Uterus (tissue), 4 donors: ENCODE data around the gene TPMT. TPM values are rescaled to one million over a fixed set of nuclear protein-coding genes. Genes with fewer than 3 reads are reported as not detected.

ENCODE experiments used
- DNase-seq, 2 donors: peaks; one replicate each; pipeline ENCODE4 v3.0.0-alpha.2; 2019 to 2020
- H3K27ac ChIP-seq, 2 donors: fragments of 200-600 bp; sonication (generic); 1 replicate in 1 of 2; 2 replicates in 1 of 2; pipeline ENCODE4 v1.5.1; 2016 to 2018
- H3K27me3 ChIP-seq, 2 donors: fragments of 200-600 bp; sonication (generic); one replicate each; pipeline ENCODE4 v1.5.1; 2018 to 2019; ENCODE audit warnings: control low read depth in 1 of 2
- H3K36me3 ChIP-seq, 2 donors: fragments of 200-600 bp; sonication (generic); one replicate each; pipeline ENCODE4 v1.5.1; 2019; ENCODE audit warnings: control low read depth in 1 of 2
- H3K4me1 ChIP-seq, 2 donors: fragments of 200-600 bp; sonication (generic); one replicate each; pipeline ENCODE4 v1.5.1; 2018 to 2019; ENCODE audit warnings: control low read depth in 1 of 2
- H3K4me3 ChIP-seq, 2 donors: fragments of 200-600 bp; sonication (generic); 1 replicate in 1 of 2; 2 replicates in 1 of 2; pipeline ENCODE4 v1.5.1; 2018 to 2019; ENCODE audit warnings: mild to moderate bottlenecking in 1 of 2
- H3K9me3 ChIP-seq, 2 donors: fragments of 200-600 bp; sonication (generic); one replicate each; pipeline ENCODE4 v1.5.1; 2019; ENCODE audit warnings: control low read depth in 1 of 2
- POLR2A ChIP-seq, 2 donors: fragments of 450-650 bp; IDR thresholded peaks; one replicate each; pipeline ENCODE4 v1.6.1; 2016; ENCODE audit warnings: antibody characterized with exemption in 2 of 2, mild to moderate bottlenecking in 1 of 2, moderate library complexity in 1 of 2
- intact Hi-C: fragments of 100-400 bp; cut with DNase I; formaldehyde crosslinking; loops from one replicate; pipeline ENCODE4 v1.15.1; 2023; ENCODE audit warnings: low total_unique reads
- total RNA-seq, 4 donors: library from RNA; depleted of rRNA in 3 of 4; stranded (reverse); fragments of >200 nt in 3 of 4; gene quantifications; one replicate each; pipeline versions ENCODE4 v1.1.0 to v1.2.4, GENCODE V29; 2014 to 2023
- TF ChIP-seq, protein P1 (sequence below), 4 experiments: fragments of 200-600 bp in 2 of 4; fragments of 450-650 bp in 2 of 4; sonication (generic) in 2 of 4; IDR thresholded peaks; one replicate each; pipeline ENCODE4 v1.5.1; 2016 to 2019; ENCODE audit warnings: antibody characterized with exemption in 4 of 4, mild to moderate bottlenecking in 2 of 4, moderate library complexity in 1 of 4
- donor health status: DM: yes; HTN: yes; CAD: no.

TPMT gene
- total RNA-seq, 4 donors from 2014 or later, result 5.9 to 11.4 (median 6.6) TPM

DNA sequence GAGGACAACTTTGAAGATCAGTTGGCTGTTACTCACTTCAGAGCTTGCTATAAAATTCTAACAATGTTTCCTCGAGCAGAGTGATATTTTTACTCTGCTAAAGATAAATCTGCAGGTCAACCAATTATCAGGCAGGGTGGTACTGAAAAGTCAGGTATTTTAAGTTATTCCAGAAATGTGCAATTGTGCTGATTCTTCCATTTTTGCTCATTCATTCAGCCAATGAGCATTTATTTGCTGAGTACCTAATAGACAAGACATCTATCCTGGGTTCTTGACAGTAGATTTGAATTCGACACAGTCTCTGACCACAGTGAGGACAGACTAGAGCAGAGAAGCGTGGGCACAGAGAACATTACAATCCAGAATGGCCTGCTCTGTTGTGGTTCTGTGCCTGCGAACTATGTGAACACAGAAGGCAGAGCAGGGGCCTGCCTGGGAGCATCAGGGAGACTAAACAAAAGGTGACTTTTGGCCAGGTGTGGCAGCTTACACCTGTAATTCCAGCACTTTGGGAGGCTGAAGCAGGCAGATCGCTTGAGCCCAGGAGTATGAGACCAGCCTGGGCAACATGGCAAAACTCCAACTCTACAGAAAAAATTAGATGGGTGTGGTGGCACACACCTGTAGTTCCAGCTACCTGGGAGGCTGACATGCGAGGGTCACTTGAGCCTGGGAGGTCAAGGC is 14.8 kb downstream of the TPMT start:
- Histone ChIP-seq H3K4me1 (no peaks in the 10 kb centered on the region), H3K4me3 (no peak overlapping the region), H3K27ac (peak overlapping the region in 1 of 2 donors; percentile 64), H3K36me3 (no peaks in the 10 kb centered on the region), H3K9me3 (no peaks in the 10 kb centered on the region), H3K27me3 (no peaks in the 10 kb centered on the region)
- intact Hi-C loops, result no loop called here
- TF ChIP-seq, protein P1, sequence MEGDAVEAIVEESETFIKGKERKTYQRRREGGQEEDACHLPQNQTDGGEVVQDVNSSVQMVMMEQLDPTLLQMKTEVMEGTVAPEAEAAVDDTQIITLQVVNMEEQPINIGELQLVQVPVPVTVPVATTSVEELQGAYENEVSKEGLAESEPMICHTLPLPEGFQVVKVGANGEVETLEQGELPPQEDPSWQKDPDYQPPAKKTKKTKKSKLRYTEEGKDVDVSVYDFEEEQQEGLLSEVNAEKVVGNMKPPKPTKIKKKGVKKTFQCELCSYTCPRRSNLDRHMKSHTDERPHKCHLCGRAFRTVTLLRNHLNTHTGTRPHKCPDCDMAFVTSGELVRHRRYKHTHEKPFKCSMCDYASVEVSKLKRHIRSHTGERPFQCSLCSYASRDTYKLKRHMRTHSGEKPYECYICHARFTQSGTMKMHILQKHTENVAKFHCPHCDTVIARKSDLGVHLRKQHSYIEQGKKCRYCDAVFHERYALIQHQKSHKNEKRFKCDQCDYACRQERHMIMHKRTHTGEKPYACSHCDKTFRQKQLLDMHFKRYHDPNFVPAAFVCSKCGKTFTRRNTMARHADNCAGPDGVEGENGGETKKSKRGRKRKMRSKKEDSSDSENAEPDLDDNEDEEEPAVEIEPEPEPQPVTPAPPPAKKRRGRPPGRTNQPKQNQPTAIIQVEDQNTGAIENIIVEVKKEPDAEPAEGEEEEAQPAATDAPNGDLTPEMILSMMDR (IDR thresholded peaks at IDR 0.05), result no peak
- TF ChIP-seq POLR2A (IDR thresholded peaks at IDR 0.05), result no peak
- no peak for DNase-seq

DNA sequence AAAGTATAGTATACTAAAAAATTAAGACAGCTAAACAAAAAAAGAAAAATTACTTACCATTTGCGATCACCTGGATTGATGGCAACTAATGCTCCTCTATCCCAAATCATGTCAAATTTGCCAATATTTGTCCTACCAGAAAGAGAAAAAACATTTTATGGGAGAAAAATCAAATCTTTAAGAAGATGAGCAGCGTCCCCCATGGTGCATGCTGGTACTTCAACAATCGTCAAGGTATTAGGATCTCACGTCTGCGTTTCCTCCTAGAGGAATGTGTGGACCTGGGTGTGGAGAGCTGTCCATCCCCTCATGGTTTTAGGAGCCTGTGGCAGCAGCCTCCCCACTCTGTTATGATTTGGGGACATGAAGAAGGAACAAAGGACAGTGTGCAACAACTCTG is 16.0 kb downstream of the TPMT start:
- Histone ChIP-seq H3K27ac (no peak overlapping the region), H3K36me3 (no peaks in the 10 kb centered on the region), H3K4me3 (no peak overlapping the region), H3K9me3 (no peaks in the 10 kb centered on the region), H3K27me3 (no peaks in the 10 kb centered on the region), H3K4me1 (no peaks in the 10 kb centered on the region)
- DNase-seq, result no peak
- intact Hi-C loops, result no loop called here
- TF ChIP-seq, protein P1 (IDR thresholded peaks at IDR 0.05), result no peak
- no peak for TF ChIP-seq POLR2A (IDR thresholded peaks at IDR 0.05)

DNA sequence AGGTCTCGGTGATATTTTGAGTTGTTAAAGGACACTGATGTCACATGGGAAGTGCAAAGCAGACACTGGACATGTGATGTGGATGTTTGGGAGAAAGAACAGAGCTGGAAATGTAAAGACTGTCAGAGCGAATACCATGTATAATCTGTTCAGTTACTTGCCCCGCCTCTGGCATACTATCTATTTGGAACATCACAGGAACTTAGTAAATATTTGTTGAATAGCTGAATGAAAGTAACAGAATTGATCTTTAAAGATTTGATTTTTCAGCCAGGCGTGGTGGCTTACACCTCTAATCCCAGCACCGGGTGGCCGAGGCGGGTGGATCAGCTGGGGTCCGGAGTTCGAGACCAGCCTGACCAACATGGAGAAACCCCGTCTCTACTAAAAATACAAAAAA is 18.6 kb downstream of the TPMT start:
- Histone ChIP-seq H3K27ac (no peak overlapping the region), H3K4me1 (no peaks in the 10 kb centered on the region), H3K27me3 (no peaks in the 10 kb centered on the region), H3K36me3 (no peaks in the 10 kb centered on the region), H3K9me3 (no peaks in the 10 kb centered on the region), H3K4me3 (no peak overlapping the region)
- TF ChIP-seq, protein P1 (IDR thresholded peaks at IDR 0.05), result no peak
- TF ChIP-seq POLR2A (IDR thresholded peaks at IDR 0.05), result no peak
- no peak for DNase-seq
- intact Hi-C loops, result no loop called here

DNA sequence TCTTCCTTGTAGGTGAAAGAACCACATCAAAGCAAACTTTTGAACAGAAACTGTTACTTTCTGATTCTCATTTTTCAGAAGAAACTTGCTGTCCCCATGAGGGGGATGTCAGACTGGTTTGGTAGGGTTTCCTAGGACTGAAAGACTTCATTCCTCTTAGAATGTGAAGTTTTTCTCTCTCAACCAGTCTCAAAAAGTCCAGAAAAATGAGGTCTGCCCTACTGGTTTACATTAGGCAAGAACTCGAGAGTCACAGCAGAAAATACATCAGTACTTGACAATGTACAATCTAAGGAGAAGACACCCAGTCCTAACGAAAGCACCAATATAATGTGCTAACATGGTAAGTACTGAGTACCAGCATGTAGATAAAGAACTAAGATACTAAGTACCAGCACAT is 19.7 kb downstream of the TPMT start:
- no peaks in the 10 kb centered on the region for H3K9me3 ChIP-seq
- no peaks in the 10 kb centered on the region for H3K27me3 ChIP-seq
- H3K27ac ChIP-seq, result no peak overlapping the region
- no peaks in the 10 kb centered on the region for H3K4me1 ChIP-seq
- no peaks in the 10 kb centered on the region for H3K36me3 ChIP-seq
- intact Hi-C loops, result no loop called here
- TF ChIP-seq POLR2A (IDR thresholded peaks at IDR 0.05), result no peak
- TF ChIP-seq, protein P1 (IDR thresholded peaks at IDR 0.05), result no peak
- no peak overlapping the region for H3K4me3 ChIP-seq
- no peak for DNase-seq

DNA sequence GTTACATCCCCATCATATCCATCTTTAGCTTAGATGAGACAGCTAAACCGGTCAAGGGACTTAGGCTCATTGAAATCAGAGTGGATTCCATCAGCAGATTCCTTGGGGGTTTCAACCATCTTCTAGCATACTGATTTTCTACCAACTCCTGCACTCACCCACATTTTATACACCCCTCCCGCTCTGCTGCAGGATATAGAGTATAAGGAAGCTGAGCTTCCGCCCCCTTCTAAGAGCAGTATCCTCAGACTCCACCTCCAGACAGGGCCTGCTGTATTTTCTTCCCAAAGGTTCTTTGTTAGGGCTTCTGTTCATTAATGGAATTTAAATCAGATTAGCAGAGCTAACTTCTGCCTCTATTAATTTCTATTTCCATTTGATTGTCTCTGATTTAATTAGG is 22.5 kb downstream of the TPMT start:
- no peaks in the 10 kb centered on the region for H3K9me3 ChIP-seq
- intact Hi-C loops, result no loop called here
- no peaks in the 10 kb centered on the region for H3K36me3 ChIP-seq
- DNase-seq, result no peak
- TF ChIP-seq, protein P1 (IDR thresholded peaks at IDR 0.05), result no peak
- TF ChIP-seq POLR2A (IDR thresholded peaks at IDR 0.05), result no peak
- no peaks in the 10 kb centered on the region for H3K4me1 ChIP-seq
- H3K27me3 ChIP-seq, result no peaks in the 10 kb centered on the region
- no peak overlapping the region for H3K27ac ChIP-seq
- H3K4me3 ChIP-seq, result no peak overlapping the region
